ENCODE measurements around the gene FAM110A. TPM values are rescaled to one million over a fixed set of nuclear protein-coding genes. Genes with fewer than 3 reads are reported as not detected.
"Not testable (repeated sequence)": the region's sequence is repeated elsewhere in the genome, so short reads cannot be mapped to it uniquely, and the experiment has no call there.

FAM110A gene
- total RNA-seq, 1 donor from 2014 or later, result 18.3 TPM

DNA sequence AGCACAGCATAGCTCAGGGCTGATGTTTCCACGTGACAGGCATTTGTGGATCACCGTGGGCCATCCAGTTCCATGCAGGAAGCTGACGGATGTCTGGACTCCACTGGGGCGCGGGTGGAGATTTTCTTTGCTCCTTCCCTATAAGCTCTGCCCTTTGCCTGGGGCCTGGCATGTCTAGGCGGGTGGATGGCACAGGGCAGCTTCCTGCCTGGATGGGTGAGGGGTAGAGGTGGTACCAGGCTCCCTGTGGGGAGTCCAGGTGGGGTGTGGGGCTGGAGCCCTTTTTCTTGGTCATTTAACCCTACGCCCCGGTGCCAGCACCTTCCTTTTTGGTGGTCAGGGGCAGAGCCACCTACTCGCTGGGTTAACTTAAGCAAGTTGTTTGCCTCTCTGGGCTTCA, 10.4 kb downstream of the FAM110A start:
- no peak overlapping the region for H3K4me3 ChIP-seq (ENCODE audit: low read depth, low read length)
- TF ChIP-seq, protein P1, sequence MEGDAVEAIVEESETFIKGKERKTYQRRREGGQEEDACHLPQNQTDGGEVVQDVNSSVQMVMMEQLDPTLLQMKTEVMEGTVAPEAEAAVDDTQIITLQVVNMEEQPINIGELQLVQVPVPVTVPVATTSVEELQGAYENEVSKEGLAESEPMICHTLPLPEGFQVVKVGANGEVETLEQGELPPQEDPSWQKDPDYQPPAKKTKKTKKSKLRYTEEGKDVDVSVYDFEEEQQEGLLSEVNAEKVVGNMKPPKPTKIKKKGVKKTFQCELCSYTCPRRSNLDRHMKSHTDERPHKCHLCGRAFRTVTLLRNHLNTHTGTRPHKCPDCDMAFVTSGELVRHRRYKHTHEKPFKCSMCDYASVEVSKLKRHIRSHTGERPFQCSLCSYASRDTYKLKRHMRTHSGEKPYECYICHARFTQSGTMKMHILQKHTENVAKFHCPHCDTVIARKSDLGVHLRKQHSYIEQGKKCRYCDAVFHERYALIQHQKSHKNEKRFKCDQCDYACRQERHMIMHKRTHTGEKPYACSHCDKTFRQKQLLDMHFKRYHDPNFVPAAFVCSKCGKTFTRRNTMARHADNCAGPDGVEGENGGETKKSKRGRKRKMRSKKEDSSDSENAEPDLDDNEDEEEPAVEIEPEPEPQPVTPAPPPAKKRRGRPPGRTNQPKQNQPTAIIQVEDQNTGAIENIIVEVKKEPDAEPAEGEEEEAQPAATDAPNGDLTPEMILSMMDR (conservative IDR thresholded peaks at IDR 0.05; ENCODE audit: low read depth, low read length), result no peak
- DNase-seq (ENCODE audit: low read depth), result no peak

DNA sequence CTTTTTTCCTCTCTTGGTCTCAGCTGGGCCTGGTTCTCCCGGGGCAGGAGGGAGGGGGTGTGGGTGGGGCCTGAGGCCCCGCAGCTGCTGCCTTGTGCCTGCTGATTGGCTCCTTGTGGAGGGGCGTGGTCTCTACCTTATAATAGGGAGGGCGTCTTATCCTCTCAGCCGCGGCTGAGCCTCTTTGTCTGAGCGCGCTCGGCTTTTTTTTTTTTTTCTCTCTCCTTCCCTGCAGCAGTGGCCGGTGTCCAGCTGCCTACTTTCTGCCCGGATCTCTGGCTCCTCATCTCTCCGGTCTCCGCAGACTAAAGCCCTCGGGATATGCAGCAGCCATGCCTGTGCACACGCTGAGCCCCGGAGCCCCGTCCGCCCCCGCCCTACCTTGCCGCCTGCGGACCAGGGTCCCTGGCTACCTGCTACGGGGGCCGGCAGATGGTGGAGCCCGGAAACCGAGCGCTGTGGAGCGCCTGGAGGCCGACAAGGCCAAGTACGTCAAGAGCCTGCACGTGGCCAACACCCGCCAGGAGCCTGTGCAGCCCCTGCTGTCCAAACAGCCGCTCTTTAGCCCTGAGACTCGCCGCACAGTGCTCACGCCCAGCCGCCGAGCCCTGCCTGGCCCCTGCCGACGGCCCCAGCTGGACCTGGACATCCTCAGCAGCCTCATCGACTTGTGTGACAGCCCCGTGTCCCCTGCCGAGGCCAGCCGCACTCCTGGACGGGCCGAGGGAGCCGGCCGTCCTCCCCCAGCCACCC, 11.1 kb downstream of the FAM110A start:
- H3K4me3 ChIP-seq (ENCODE audit: low read depth, low read length), result no peak overlapping the region
- peak; percentile 18 for DNase-seq (ENCODE audit: low read depth)
- TF ChIP-seq, protein P1 (conservative IDR thresholded peaks at IDR 0.05; ENCODE audit: low read depth, low read length), result no peak

DNA sequence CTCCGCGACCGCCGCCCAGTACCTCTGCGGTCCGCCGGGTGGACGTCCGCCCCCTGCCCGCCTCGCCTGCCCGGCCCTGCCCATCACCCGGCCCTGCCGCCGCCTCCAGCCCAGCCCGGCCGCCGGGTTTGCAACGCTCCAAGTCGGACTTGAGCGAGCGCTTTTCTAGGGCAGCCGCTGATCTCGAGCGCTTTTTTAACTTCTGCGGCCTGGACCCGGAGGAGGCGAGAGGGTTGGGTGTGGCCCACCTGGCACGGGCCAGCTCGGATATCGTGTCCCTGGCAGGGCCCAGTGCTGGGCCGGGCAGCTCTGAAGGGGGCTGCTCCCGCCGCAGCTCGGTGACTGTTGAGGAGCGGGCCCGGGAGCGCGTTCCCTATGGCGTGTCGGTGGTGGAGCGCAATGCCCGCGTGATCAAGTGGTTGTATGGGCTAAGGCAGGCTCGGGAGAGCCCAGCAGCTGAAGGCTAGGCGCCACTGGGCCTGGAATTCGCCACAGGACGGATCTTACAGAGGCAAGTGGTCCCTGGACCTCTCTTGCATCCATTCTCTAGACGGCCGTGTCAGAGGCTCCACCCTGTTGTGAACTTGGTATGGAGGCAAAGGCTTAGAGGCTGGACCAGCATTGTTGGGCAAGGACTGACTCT, 11.8 kb downstream of the FAM110A start:
- TF ChIP-seq, protein P1 (conservative IDR thresholded peaks at IDR 0.05; ENCODE audit: low read depth, low read length), result no peak
- DNase-seq (ENCODE audit: low read depth), result no peak
- H3K4me3 ChIP-seq (ENCODE audit: low read depth, low read length), result no peak overlapping the region

DNA sequence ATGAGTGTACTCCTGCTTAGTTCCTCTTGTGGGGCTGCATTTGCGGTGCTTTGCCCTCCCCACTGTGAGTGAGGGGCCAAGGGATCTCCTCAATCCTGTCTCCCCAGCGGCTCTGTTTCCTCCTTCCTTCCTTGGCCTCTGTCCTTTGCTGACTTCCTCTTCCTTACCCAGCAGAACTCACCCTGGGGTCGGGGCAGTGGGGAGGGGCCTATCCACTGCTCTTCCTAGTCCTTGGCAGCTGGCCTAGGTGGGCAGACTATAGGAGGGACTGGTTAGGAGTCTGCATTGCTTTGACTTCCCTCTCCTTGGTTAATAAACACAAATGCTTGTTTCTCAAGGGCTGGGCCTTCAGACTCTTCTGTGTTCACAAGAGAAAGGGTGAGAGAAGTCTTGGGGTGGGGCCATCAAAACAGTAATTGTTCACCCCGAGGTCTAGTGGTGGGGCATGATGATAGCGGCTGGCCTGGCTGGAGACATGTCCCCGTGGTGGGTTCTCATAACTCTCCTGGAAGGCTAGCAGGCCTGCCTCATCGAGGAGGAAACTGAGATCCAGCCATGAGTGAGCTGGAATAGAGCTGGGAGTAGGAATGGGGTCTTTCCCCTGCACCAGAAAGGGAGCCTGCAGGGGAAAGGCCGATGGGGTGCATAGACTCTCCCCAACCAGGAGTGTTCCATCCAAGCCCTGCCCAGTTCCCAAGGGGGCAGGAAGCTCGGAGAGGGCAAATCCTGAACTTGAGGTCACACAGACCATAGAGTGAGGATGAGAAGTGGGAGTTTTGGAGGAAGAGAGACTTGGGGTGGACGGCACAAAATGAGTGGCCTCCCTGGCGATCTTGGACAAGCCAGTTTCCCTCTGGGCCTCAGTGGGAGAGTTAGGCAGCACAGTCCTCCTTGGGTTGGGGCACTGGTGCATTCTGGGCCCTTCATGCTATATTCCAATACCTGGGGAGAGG, 12.7 kb downstream of the FAM110A start:
- no peak overlapping the region for H3K4me3 ChIP-seq (ENCODE audit: low read depth, low read length)
- DNase-seq (ENCODE audit: low read depth), result no peak
- TF ChIP-seq, protein P1 (conservative IDR thresholded peaks at IDR 0.05; ENCODE audit: low read depth, low read length), result no peak

DNA sequence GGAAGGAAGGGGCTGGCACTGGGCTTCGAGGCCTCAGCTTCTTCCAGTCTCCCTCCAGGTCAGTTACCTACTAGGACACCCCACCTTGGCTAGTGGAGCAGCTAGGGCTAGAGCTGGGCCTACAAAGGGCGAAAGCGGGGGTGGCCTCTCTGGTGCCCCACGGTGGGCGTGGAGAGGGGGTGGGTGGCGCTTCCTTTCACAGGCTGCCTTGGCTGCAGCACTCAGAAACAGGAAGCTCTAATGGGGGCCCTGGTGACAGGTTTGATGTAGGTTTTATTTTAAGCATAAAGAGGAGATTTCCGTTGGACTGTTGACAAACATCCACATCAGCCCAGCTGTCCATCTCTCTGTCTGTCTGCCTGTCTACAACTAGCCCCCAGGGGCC, 13.4 kb downstream of the FAM110A start:
- TF ChIP-seq, protein P1 (conservative IDR thresholded peaks at IDR 0.05; ENCODE audit: low read depth, low read length), result no peak
- no peak overlapping the region for H3K4me3 ChIP-seq (ENCODE audit: low read depth, low read length)
- DNase-seq (ENCODE audit: low read depth), result no peak

DNA sequence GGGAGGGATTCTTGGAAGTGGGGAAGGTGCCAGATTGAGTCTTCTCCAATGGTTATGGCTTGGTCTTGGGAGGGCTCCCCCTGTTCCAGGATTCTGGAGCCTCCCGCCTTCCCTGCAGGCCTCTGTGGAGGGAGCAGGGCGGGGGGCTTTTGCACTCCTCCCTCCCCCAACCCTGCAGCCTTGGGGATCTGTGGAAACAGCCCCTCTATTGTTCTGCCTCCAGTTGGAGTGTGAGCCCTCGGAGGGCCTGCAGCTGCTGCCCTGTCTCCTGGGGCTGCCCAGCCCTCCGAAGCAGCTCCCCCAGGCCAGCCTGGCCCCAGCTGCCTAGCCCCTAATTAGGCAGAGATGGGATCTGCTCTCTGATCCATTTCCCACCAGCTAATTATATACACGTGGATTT, 14.7 kb downstream of the FAM110A start:
- no peak for DNase-seq (ENCODE audit: low read depth)
- H3K4me3 ChIP-seq (ENCODE audit: low read depth, low read length), result no peak overlapping the region
- TF ChIP-seq, protein P1 (conservative IDR thresholded peaks at IDR 0.05; ENCODE audit: low read depth, low read length), result no peak

DNA sequence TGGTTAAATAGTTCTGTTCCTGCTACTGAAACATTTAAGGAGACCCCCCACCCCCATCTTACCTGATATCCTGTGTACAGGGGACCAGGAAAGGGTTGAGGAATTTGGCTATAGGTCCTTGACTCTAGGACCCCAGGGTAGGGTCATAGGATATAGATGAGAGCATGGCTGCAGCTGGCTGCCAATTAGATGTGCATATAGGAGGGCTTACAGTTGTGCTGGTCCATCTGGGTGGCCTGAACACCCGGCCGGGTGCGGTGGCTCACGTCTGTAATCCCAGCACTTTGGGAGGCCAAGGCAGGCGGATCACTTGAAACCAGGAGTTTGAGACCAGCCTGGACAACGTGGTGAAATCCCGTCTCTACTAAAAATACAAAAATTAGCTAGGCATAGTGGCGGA, 15.2 kb downstream of the FAM110A start:
- DNase-seq (ENCODE audit: low read depth); H3K4me3 ChIP-seq (ENCODE audit: low read depth, low read length): not testable (repeated sequence)

All from epithelial cell of proximal tubule (primary cell).